Stimulated activated memory B cell treated with anti-CD40 and anti-IgM and Interleukin-4, amounts not matched to agents 10 μg/mL and 1 μg/mL and 100 μg/mL, for 72 hours (primary cell): ENCODE measurements around the gene MRPL53.

Experiments
- ATAC-seq: fragments of 150-1000 bp; cut with Tn5 transposase; 2 replicates; pipeline ENCODE4 v1.10.0; 2021
- H3K27ac Mint-ChIP-seq: one replicate; pipeline ENCODE4 v1.8.0; 2022; ENCODE audit warnings: mild to moderate bottlenecking, mixed read lengths
- H3K27me3 Mint-ChIP-seq: one replicate; pipeline ENCODE4 v1.8.0; 2022; ENCODE audit warnings: mixed read lengths
- H3K36me3 Mint-ChIP-seq: one replicate; pipeline ENCODE4 v1.8.0; 2022; ENCODE audit warnings: mixed read lengths
- H3K4me1 Mint-ChIP-seq: one replicate; pipeline ENCODE4 v1.8.0; 2022; ENCODE audit warnings: mixed read lengths
- H3K4me3 Mint-ChIP-seq: one replicate; pipeline ENCODE4 v1.8.0; 2022; ENCODE audit warnings: mild to moderate bottlenecking, moderate library complexity, mixed read lengths
- H3K9me3 Mint-ChIP-seq: one replicate; pipeline ENCODE4 v1.8.0; 2022; ENCODE audit warnings: mixed read lengths

The MRPL53 gene

DNA sequence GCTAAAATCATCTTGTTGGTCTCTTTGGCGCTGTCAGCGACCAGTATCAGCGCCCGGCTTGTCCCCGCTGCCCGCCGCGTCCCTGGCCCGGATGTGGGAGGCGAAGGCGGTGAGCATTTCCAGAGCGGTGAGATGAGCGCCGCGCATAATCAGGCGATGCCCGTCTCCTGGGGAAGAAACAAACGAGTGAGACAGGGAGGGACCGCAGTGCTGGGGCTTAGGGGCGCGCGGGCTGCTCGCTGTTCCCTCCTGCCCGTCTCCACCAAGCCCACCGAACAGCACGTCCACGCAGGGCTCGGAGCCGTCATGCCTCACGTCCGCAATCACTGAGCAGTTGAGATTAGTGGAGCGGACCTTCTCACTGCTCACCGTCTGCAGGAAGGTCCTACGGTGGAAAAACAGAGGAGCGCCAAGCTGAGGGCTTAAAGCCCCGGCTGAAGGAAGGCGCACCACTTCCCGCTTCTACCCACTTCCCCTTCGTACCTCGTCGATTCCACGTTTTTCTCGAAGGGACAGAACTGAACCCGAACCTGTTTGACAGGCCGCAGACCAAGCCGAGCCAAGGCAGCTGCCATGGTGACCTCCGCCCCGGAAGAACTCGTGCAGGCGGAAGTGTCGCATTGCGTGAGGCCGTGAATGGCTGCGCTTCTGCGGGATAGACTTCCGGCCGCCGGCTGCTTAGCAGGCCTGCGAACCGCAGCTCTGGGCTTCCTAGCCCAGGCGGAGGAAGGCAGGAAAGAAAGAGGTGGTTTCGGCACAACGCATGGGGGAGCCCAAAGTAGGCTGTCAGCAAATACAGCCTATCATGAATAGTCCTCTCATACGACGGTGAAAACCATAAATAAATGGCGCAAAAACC, at the start of gene MRPL53:
MRPL53 (minus strand) TSS at position 595 of the 859 bp plus-strand sequence; CDS start at position 575, 20 bp downstream.
- Mint-ChIP-seq H3K27me3 (no peaks in the 10 kb centered on the region), H3K9me3 (no peaks in the 10 kb centered on the region), H3K4me1 (peaks cover 24% of the 10 kb centered on the region), H3K27ac (peak within 1 kb of the TSS; percentile 96), H3K4me3 (peak within 1 kb of the TSS; percentile 98), H3K36me3 (peaks cover 27% of the 10 kb centered on the region)
- ATAC-seq = peak; percentile 98

DNA sequence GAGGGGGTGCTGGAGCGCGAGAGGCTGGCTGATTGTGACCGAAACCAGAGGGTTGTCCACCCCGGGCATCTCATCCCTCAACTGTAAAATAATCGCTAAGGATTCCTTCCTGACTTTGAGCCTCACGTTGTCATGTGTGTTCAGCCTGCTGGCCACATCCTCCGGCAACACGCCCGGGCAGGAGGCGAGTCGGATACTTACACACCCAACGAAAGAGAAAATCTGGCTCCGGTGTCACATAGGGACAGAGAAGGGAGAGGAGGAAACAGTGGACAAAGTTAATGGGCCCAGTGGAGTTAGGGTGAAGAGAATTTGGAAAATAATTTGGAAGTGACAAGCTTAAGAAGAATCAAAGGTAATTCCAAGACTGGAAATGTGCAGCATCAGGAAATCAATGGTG, 44.2 kb upstream of the MRPL53 start:
- peak overlapping the region; percentile 74 for H3K4me3 Mint-ChIP-seq
- H3K9me3 Mint-ChIP-seq = no peaks in the 10 kb centered on the region

DNA sequence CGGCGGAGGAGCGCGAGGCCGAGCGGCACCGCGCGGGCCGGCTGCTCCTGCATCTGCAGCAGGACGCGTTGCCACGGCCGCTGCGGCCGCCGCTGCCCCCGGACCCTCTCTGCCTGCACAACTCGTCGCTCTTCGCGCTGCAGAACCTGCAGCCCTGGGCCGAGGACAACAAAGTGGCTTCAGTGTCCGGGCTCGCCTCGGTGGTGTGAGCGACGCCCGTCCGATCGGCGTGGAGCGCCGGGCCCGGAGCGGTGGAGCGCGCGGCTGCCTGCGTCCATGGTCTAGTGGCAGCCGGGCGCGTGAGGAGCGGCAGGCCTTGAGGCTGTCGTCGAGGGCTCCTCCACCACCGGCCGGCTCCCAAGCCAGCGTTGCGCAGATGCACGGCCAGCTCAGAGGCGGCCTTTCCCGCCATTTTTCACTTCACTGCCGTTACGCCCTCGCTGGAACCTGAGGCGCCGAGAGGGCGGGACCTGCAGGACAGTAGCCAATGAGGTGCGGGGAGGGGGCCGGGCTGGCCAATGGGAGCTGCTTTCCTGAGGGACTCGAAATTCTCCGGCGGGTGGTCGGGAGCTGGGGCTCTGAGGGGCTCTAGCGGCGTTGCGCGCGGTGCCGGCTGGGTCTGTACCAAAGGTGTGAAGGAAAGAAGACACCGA, 43.6 kb upstream of the MRPL53 start:
- H3K36me3 Mint-ChIP-seq = peaks cover 8% of the 10 kb centered on the region
- H3K27me3 Mint-ChIP-seq = peaks cover 84% of the 10 kb centered on the region
- peak overlapping the region; percentile 74 for H3K4me3 Mint-ChIP-seq
- peak; percentile 82 for ATAC-seq
- H3K4me1 Mint-ChIP-seq = peaks cover 20% of the 10 kb centered on the region
- no peak overlapping the region for H3K27ac Mint-ChIP-seq
- H3K9me3 Mint-ChIP-seq = no peaks in the 10 kb centered on the region

More for the DNA sequence above, 44.2 kb upstream of the MRPL53 start:
- no peak for ATAC-seq
- H3K27ac Mint-ChIP-seq = no peak overlapping the region
- peaks cover 8% of the 10 kb centered on the region for H3K36me3 Mint-ChIP-seq
- H3K27me3 Mint-ChIP-seq = peaks cover 83% of the 10 kb centered on the region
- H3K4me1 Mint-ChIP-seq = peaks cover 20% of the 10 kb centered on the region

DNA sequence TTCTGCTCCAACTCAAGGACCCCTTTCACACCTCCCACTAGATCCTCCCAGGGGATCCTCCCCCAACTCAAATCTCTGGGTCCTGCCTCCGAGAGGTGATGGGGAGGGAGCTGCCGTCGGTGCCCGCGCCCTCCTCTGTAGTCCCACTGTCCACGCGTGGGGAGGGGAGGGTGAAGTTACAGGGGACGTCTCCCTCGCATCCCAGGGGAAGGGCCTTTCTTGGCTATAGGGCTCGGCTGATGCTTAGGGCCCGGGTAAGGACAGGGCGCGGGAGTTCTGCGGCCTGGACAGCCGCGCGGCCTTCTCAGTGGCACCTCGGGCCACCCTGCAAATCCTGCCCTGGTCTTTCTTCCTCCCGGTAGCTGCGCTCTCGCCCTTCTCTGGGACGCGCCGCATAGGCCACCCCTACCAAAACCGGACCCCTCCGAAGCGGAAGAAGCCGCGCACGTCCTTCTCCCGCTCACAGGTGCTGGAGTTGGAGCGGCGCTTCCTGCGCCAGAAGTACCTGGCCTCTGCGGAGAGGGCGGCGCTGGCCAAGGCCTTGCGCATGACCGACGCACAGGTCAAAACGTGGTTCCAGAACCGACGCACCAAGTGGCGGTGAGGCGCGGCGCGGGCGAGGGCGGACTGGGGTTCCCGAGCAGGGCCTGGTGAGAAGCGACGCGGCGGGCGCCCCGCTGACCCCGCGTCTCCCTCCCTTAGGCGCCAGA, 42.9 kb upstream of the MRPL53 start:
- ATAC-seq = no peak
- Mint-ChIP-seq H3K27ac (peak overlapping the region; percentile 27), H3K27me3 (peaks cover 81% of the 10 kb centered on the region)

DNA sequence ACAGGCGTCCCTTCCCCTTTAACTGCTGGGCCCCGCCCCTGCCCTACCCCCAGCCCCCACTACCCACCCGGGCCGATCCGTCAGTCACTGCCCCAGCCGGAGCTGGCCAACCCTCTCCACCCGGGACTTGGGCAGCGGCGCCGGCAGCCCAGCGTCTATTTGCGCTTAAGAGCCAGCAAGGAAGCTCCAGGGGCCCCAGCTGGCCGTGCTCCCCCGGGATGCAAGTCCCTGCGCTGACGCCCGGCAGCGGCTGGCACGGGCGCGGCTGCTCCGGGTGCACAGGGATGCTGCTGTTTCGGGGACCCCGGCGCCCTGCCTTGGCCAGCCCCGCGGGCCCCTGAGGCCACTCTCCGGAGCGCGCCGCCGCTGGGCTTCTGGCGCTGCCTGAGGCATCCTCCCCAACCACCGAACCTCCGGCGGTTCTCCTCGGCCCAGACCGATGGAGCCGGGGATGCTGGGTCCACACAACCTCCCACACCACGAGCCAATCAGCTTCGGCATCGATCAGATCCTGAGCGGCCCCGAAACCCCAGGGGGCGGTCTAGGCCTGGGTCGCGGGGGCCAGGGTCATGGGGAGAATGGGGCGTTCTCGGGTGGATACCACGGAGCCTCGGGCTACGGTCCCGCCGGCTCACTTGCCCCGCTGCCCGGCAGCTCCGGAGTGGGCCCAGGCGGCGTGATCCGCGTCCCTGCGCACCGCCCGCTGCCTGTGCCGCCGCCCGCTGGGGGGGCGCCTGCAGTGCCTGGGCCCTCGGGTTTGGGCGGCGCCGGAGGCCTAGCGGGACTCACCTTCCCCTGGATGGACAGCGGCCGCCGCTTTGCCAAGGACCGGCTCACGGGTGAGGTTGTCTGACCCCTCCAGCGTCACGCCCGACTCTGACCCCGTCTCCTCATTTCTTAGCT, 42.1 kb upstream of the MRPL53 start, which contains the start of gene TLX2:
TLX2 (plus strand) TSS at position 83 of the 903 bp plus-strand sequence; CDS start at position 440, 357 bp downstream.
- peaks cover 20% of the 10 kb centered on the region for H3K4me1 Mint-ChIP-seq
- H3K36me3 Mint-ChIP-seq = no peaks in the 10 kb centered on the region
- peaks cover 73% of the 10 kb centered on the region for H3K27me3 Mint-ChIP-seq
- H3K27ac Mint-ChIP-seq = peak within 1 kb of the TSS; percentile 27
- ATAC-seq = peak; percentile 20
- peak within 1 kb of the TSS; percentile 74 for H3K4me3 Mint-ChIP-seq
- no peaks in the 10 kb centered on the region for H3K9me3 Mint-ChIP-seq

More for the DNA sequence above, 42.9 kb upstream of the MRPL53 start:
- H3K9me3 Mint-ChIP-seq = no peaks in the 10 kb centered on the region
- H3K36me3 Mint-ChIP-seq = peaks cover 8% of the 10 kb centered on the region
- peaks cover 20% of the 10 kb centered on the region for H3K4me1 Mint-ChIP-seq
- H3K4me3 Mint-ChIP-seq = peak overlapping the region; percentile 74

DNA sequence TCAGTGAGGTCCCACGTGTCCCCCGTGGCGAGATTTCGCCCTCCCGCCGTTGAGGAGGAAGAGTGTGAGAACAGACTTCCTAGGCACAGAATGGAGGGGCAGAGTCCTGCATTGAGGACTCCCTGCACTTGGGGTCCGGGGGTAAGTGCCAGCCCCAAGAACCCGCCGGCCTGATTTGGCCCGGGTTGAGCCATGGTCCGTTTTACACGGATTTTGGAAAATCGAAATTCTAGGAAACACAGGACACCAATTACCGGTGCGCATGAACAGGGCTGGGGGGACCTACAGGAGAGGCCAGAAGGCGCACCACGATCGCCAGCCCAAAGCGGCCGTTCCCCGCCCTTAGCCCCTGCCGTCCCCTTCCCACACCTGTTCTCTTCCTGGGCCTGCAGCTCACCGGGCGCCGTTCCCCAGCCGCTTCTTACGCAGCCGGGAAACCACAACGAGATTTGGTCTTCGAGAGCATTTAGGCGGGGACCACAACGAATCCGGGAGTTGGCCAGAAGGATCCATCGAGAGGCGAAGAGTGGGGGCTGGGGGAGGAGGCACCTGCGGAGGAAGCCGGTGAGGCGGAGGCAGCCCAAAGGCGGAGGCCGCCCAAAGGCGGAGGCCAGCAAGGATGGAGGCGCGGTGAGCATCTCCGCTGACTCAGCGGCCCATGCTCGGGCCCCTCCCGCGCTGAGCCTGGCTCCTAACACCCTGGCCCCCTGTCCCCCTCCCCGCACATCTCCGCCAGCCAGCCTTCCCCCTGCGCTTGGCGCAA, 41.3 kb upstream of the MRPL53 start:
- Mint-ChIP-seq H3K27ac (no peak overlapping the region), H3K4me1 (peaks cover 21% of the 10 kb centered on the region), H3K4me3 (no peak overlapping the region), H3K9me3 (no peaks in the 10 kb centered on the region), H3K27me3 (peaks cover 65% of the 10 kb centered on the region), H3K36me3 (no peaks in the 10 kb centered on the region)
- ATAC-seq = no peak

DNA sequence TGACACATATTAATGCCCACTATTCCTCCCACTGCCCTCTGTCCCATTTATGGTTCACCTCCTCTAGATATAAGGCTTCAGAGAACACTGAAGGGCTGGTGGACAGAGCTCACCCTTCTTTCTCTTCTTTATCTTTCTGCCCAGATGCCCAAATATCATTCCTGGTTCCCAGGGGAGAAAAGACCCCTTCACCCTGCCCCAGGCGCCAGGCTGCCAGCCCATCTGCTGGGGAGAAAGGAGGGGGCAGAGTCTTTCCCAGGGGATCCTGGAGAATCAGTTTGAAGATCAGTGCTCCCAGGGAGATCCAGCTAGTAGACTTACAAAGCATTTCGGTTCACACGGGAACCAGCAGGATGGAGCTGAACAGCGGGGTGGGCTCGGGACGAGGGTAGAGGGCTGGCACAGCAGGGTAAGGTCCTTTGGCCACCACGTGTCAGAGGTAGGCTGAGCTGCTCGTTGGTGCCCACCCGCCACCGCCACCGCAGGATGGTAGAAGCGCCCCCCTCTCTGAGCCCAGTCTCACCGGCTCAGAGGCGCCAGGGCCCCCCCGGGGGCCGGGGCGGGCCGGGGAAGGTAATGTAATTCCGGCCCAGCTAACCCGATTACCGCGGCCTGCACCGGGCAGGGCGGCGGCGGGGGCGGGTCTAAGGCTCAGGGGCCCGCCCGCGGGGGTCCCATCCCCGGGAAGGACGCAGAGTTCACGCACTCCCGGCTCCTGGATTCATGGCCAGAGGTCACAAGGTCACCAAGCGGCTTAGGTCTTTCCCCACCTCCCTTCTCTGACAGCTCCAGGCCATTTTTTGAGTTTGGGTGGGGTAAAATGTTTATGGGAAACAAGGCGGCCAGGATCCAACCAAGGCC, 40.5 kb upstream of the MRPL53 start:
- Mint-ChIP-seq H3K27me3 (peaks cover 57% of the 10 kb centered on the region), H3K9me3 (no peaks in the 10 kb centered on the region), H3K36me3 (no peaks in the 10 kb centered on the region), H3K4me3 (no peak overlapping the region), H3K4me1 (peaks cover 29% of the 10 kb centered on the region), H3K27ac (no peak overlapping the region)
- ATAC-seq = no peak

DNA sequence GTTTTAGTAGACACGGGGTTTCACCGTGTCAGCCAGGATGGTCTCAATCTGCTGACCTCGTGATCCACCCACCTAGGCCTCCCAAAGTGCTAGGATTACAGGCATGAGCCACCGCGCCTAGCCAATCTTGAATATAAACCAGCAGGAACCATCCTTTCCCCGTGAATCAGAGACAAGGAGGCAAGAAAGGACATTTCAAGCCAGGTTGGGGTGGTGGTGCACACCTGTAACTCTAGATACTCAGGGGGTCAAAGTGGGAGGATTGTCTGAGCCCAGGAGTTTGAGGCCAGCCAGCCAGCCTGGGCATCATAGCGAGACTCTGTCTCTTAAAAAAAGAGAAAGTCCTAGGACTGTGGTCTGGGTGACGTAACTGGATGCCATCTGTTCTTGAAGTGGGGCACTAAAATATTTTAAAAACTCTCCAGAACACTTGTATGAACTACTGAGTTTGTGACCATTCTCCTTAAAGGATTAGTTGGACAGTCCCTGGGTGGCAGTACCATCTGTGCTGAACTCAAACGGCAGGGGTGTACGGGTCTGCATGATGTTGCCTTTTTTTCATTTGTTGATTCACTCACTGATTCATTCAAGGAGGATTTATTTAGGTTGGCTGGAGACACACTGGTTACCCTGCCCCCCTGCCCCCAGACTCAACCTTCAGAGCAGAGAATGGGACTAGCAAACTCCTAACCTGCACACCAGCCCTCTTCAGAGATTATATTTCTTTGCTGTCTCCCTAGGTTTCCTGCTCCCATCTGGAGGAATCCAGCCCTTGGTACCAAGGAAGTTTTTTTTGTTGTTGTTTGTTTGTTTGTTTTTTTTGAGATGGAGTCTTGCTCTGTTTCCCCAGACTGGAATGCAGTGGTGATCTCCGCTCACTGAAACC, 38.9 kb upstream of the MRPL53 start:
- no peak for ATAC-seq
- no peaks in the 10 kb centered on the region for H3K9me3 Mint-ChIP-seq
- H3K27ac Mint-ChIP-seq = no peak overlapping the region
- H3K4me1 Mint-ChIP-seq = peaks cover 33% of the 10 kb centered on the region
- H3K36me3 Mint-ChIP-seq = peaks cover 4% of the 10 kb centered on the region
- H3K27me3 Mint-ChIP-seq = peaks cover 40% of the 10 kb centered on the region
- H3K4me3 Mint-ChIP-seq = no peak overlapping the region

DNA sequence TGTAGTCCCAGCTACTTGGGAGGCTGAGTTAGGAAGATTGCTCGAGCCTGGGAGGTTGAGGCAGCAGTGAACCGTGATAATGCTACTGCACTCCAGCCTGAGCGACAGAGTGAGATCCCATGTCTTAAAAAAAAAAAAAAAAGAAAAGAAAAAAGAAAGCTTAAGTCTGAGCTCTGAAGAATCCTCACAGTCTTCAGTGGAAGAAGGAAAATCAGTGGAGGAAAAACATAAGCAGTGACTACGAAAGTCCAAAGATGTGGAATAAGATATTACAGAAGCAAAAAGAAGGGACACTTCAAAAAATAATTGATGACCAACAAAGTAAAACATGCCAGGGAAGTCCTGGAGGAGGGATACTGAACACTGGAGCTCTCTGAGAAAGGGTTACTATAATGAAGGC, 37.8 kb upstream of the MRPL53 start:
- ATAC-seq = no peak
- Mint-ChIP-seq H3K27ac (no peak overlapping the region), H3K36me3 (peaks cover 12% of the 10 kb centered on the region), H3K4me3 (no peak overlapping the region), H3K27me3 (peaks cover 30% of the 10 kb centered on the region), H3K4me1 (peaks cover 32% of the 10 kb centered on the region), H3K9me3 (no peaks in the 10 kb centered on the region)

DNA sequence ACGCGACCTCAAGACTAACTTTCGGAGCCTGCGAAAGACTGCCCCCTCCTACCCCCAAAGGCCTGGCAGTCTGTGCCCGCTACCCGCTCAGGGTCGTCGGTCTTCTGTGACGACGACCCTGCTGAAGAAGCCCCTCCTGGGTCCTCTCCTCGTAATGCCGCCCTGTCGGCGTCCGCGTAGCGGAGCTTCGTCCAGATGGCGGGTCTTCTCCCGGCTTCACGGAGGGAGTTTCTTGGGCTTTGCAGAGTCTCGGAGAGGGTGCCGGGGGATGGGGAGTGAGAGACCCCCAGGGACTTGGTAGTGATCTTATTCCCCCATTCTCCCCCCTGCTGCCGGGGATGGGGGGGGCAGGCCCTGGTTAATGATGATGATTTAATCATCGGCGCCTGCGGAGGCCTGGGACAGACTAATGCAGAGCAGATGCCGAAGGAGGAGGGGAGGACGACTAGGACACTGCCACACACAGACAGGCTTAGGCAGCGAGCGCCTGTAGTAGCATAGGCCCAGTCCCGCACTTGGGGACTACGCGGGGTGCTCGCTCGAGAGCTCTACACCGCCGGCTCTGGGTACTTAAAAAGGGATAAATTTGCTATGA, 35.5 kb upstream of the MRPL53 start:
- Mint-ChIP-seq H3K27me3 (peaks cover 26% of the 10 kb centered on the region), H3K4me1 (peaks cover 47% of the 10 kb centered on the region), H3K36me3 (peaks cover 24% of the 10 kb centered on the region), H3K9me3 (no peaks in the 10 kb centered on the region), H3K27ac (peak overlapping the region; percentile 97), H3K4me3 (peak overlapping the region; percentile 89)
- ATAC-seq = peak; percentile 22

DNA sequence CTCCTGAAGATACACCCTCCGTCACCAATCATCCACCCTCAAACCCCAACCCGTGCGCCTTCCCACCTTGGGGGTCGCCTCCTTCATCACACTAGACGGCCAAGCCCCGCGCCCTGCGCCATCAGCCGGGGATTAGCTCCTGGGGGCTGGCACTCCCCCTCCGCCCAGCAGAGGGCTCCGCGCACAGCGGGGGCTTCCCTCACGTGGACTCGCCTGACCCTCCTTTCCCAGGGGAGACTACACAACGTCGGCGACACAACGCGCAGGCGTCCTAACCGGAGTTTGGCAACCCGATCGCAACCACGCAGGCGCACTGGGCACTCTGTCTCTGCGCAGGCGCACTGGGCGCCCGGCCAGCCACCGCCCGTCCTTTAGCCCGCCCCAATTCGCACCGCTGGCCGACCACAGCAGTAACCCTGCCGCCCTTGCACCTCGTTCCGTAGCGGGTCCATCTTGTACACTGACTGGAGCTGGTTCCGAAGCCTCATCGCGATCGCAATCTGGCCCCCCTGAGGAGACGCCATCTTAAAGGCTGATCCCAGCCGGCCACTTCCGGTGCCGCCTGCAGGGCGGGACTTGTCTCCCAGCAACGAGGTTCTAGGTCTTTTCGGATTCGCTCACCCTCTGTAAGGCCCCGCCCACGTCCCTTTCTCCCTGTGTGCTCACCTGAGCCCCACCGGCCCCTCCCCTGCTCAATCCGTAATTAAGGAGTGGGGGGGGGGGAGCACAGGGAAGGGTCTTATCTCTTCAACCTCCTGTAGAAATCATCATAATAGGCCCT, 34.9 kb upstream of the MRPL53 start, which contains the start of gene PCGF1:
PCGF1 (minus strand) TSS at position 551 of the 781 bp plus-strand sequence; CDS start at position 524, 27 bp downstream.
- peak; percentile 95 for ATAC-seq

More for the DNA sequence above, 34.9 kb upstream of the MRPL53 start, which contains the start of gene PCGF1:
- Mint-ChIP-seq H3K9me3 (no peaks in the 10 kb centered on the region), H3K27ac (peak within 1 kb of the TSS; percentile 97), H3K27me3 (peaks cover 20% of the 10 kb centered on the region), H3K36me3 (peaks cover 24% of the 10 kb centered on the region), H3K4me3 (peak within 1 kb of the TSS; percentile 89), H3K4me1 (peaks cover 53% of the 10 kb centered on the region)
